ENCODE results near the gene L3MBTL4. TPM values are rescaled to one million over a fixed set of nuclear protein-coding genes. Genes with fewer than 3 reads are reported as not detected.

L3MBTL4 gene
- polyA plus RNA-seq, 1 of the 3 experiments (the other 2 are of a cell fraction), result 0.02 TPM

DNA sequence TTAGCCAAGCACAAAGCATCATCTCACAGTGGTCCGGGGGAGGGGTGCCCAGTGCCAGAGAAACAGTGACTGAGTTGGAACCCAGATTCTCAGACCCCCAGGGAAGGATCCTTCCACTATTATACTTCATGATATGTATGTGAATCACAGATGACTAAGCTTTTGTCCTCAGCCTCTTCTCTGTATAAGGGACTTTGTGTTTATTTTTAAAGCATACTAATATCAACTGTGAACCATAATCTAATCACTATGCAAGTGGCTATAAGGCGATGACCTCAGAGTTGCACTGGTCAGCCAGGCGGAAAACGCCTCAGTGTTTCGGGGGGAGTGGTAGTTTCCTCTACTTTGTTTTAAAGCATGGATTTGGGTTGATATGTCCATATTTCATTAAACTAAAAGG, 359.0 kb downstream of the L3MBTL4 start:
- H3K4me3 ChIP-seq (ENCODE audit: low read depth in 2 of 2, low read length in 1 of 2), result peak overlapping the region in 1 of 2 experiments; percentile 21; a peak in 2 of 4 replicates
- peak; percentile 3 for DNase-seq
- H3K27ac ChIP-seq (ENCODE audit: low read depth in 2 of 2, low read length in 1 of 2), result peak overlapping the region in 1 of 2 experiments; percentile 80; a peak in 2 of 4 replicates
- H3F3A ChIP-seq (replicated peaks; ENCODE audit: insufficient read depth), result peaks cover 14% of the 10 kb centered on the region
- H3K4me1 ChIP-seq (ENCODE audit: control insufficient read depth in 1 of 2, insufficient read depth in 2 of 2, low read depth in 1 of 2, low read length in 1 of 2), result peaks cover 11 to 12% of the 10 kb centered on the region in 2 experiments; a peak in 2 of 4 replicates
- no peaks in the 10 kb centered on the region for H3K9me2 ChIP-seq
- no peaks in the 10 kb centered on the region for H3K79me2 ChIP-seq (ENCODE audit: insufficient read depth)
- H3K4me2 ChIP-seq, result peak overlapping the region; percentile 62
- H2AFZ ChIP-seq (ENCODE audit: low read depth), result peak overlapping the region; percentile 61; the same call in 1 of the 2 replicates
- ChIA-PET POLR2A (no interaction called here), CTCF (no interaction called here)
- no peaks in the 10 kb centered on the region for H4K20me1 ChIP-seq (ENCODE audit: insufficient read depth)
- H3K9ac ChIP-seq, result peak overlapping the region; percentile 30; the same call in 1 of the 2 replicates
- no peaks in the 10 kb centered on the region for H3K27me3 ChIP-seq (ENCODE audit: insufficient read depth)
- WGBS (ENCODE audit: low lambda C conversion rate), result 9% methylated on average over 5 of the region's 5 CpGs
- H3K36me3 ChIP-seq (replicated peaks in 1 of 2; ENCODE audit: control insufficient read depth in 1 of 2, insufficient read depth in 2 of 2, low read length in 1 of 2), result no peaks in the 10 kb centered on the region
- H3K9me3 ChIP-seq, result no peaks in the 10 kb centered on the region
- TF ChIP-seq POLR2AphosphoS5 (IDR thresholded peaks at IDR 0.05; ENCODE audit: low read depth, low read length) (no peak), TEAD4 (IDR thresholded peaks at IDR 0.05; ENCODE audit: borderline replicate concordance, insufficient read depth) (no peak), RXRA (IDR thresholded peaks at IDR 0.05; ENCODE audit: borderline replicate concordance, low read depth) (no peak), GATA2 (CRISPR knock-in tag; IDR thresholded peaks at IDR 0.05) (no peak), RAD21 (IDR thresholded peaks at IDR 0.05; ENCODE audit: low read length) (no peak), MEF2A (IDR thresholded peaks at IDR 0.05; ENCODE audit: borderline replicate concordance, low read depth) (no peak), EP300 (IDR thresholded peaks at IDR 0.05; ENCODE audit: borderline replicate concordance in 1 of 2, low read depth in 1 of 2, low read length in 1 of 2) (peak in 1 of 2 experiments; percentile 34; a peak in 1 of 4 replicates), JUND (IDR thresholded peaks at IDR 0.05) (no peak; the same call in 1 of the 2 replicates), SIN3A (IDR thresholded peaks at IDR 0.05; ENCODE audit: borderline replicate concordance, low read depth, low read length) (no peak), ELF1 (IDR thresholded peaks at IDR 0.05) (no peak), NRF1 (IDR thresholded peaks at IDR 0.05; ENCODE audit: low read depth, low read length) (no peak), FOXM1 (IDR thresholded peaks at IDR 0.05; ENCODE audit: low read depth) (peak; percentile 69), FOSL2 (IDR thresholded peaks at IDR 0.05; ENCODE audit: borderline replicate concordance, low read depth) (peak; percentile 68; the same call in 1 of the 2 replicates)
- TF ChIP-seq, protein P1, sequence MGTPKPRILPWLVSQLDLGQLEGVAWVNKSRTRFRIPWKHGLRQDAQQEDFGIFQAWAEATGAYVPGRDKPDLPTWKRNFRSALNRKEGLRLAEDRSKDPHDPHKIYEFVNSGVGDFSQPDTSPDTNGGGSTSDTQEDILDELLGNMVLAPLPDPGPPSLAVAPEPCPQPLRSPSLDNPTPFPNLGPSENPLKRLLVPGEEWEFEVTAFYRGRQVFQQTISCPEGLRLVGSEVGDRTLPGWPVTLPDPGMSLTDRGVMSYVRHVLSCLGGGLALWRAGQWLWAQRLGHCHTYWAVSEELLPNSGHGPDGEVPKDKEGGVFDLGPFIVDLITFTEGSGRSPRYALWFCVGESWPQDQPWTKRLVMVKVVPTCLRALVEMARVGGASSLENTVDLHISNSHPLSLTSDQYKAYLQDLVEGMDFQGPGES (IDR thresholded peaks at IDR 0.05; ENCODE audit: low read depth, low read length), result no peak
- TF ChIP-seq, protein P2, sequence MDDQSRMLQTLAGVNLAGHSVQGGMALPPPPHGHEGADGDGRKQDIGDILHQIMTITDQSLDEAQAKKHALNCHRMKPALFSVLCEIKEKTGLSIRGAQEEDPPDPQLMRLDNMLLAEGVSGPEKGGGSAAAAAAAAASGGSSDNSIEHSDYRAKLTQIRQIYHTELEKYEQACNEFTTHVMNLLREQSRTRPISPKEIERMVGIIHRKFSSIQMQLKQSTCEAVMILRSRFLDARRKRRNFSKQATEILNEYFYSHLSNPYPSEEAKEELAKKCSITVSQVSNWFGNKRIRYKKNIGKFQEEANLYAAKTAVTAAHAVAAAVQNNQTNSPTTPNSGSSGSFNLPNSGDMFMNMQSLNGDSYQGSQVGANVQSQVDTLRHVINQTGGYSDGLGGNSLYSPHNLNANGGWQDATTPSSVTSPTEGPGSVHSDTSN (IDR thresholded peaks at IDR 0.05), result no peak

DNA sequence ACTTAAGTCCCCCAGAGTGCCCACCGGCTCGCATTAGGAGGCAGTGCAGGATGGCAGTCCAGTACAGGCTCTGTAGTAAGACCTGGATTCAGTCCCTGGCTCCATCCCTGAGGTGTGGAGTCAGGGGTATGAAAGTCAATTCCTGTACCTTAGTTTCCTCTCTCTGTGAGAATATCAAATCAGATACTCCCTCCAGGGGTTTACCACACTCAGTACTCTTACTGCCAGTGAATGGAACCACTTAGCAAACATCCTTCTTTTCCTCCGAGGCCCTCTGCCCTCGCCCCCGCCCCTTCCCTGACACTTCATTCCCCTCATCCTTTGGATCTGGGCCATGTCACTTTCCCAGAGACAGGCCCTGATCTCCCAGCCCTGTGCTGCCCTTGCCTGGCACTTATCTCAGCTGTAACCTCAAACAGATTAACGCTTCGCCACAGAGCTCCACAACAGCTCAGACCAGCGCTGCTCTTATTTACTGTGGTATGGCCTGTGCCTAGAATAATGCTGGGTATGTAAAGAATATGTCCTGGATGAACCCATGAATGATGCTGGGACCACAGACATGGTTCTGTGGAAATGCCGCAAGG, 360.4 kb downstream of the L3MBTL4 start:
- no peaks in the 10 kb centered on the region for H3K9me3 ChIP-seq
- POLR2A ChIA-PET, result no interaction called here
- CTCF ChIA-PET, result interaction anchor here (0.8 kb wide), 1 partner anchor 23 kb away, joined by 3 read pairs; no protein-coding TSS in a partner anchor
- H3K9ac ChIP-seq, result no peak overlapping the region
- DNase-seq, result peak; percentile 46
- H3K4me2 ChIP-seq, result no peak overlapping the region
- H3F3A ChIP-seq (replicated peaks; ENCODE audit: insufficient read depth), result peaks cover 14% of the 10 kb centered on the region
- H3K4me3 ChIP-seq (ENCODE audit: low read depth in 2 of 2, low read length in 1 of 2), result no peak overlapping the region
- peaks cover 11 to 12% of the 10 kb centered on the region in 2 experiments; a peak in 2 of 4 replicates for H3K4me1 ChIP-seq (ENCODE audit: control insufficient read depth in 1 of 2, insufficient read depth in 2 of 2, low read depth in 1 of 2, low read length in 1 of 2)
- H3K27ac ChIP-seq (ENCODE audit: low read depth in 2 of 2, low read length in 1 of 2), result no peak overlapping the region
- no peaks in the 10 kb centered on the region for H3K27me3 ChIP-seq (ENCODE audit: insufficient read depth)
- TF ChIP-seq YY1 (IDR thresholded peaks at IDR 0.05; ENCODE audit: low read depth) (no peak), EP300 (IDR thresholded peaks at IDR 0.05; ENCODE audit: borderline replicate concordance in 1 of 2, low read depth in 1 of 2, low read length in 1 of 2) (no peak), GATA2 (CRISPR knock-in tag; IDR thresholded peaks at IDR 0.05) (0 out of 2 replicates have a peak, but pooled peaks have one; percentile 18)
- no peak overlapping the region for H2AFZ ChIP-seq (ENCODE audit: low read depth)
- H3K79me2 ChIP-seq (ENCODE audit: insufficient read depth), result no peaks in the 10 kb centered on the region
- 75% methylated on average over 8 of the region's 9 CpGs for WGBS (ENCODE audit: low lambda C conversion rate)
- H4K20me1 ChIP-seq (ENCODE audit: insufficient read depth), result no peaks in the 10 kb centered on the region
- no peaks in the 10 kb centered on the region for H3K36me3 ChIP-seq (replicated peaks in 1 of 2; ENCODE audit: control insufficient read depth in 1 of 2, insufficient read depth in 2 of 2, low read length in 1 of 2)
- no peaks in the 10 kb centered on the region for H3K9me2 ChIP-seq

Data from SK-N-SH (cell line).